HG03103 (cell line): ENCODE data around the gene MMP11.

ENCODE experiments used
- ATAC-seq: cut with Tn5 transposase; IDR thresholded peaks from one replicate; pipeline ENCODE4 v1.9.1; 2021; ENCODE audit warnings: low read depth; ENCODE audit not compliant: unreplicated experiment

The MMP11 gene

GRCh38 chr22:23800297-23801237, 27.9 kb downstream of the MMP11 start:
- ATAC-seq = no peak

DNA sequence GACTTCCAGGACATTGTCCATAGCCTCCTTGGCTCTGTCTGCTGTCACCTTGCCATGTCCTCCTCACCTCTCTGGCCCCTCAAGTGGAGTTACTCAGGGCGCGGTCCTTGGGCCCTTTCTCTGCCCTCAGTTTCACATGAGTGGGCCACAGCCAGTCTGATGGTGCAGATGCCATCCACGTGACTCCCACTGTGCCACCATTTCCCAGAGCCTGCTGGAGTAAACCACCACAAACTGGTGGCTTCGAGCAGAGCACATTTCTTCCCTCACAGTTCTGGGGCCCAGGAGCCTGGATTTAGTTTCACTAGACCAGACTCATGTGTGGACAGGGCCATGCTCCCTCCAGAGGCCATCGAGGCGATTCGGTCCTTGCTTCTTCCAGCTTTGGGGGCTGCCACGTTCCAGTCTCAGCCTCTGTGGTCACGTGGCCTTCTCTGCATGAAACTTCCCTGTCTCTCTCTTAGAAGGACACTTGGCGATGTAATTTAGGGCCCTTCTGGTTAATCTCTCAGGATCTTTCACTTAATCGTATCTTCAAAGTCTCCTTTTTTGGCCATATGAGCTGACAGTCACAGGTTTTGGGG, 28.7 kb downstream of the MMP11 start:
- no peak for ATAC-seq

DNA sequence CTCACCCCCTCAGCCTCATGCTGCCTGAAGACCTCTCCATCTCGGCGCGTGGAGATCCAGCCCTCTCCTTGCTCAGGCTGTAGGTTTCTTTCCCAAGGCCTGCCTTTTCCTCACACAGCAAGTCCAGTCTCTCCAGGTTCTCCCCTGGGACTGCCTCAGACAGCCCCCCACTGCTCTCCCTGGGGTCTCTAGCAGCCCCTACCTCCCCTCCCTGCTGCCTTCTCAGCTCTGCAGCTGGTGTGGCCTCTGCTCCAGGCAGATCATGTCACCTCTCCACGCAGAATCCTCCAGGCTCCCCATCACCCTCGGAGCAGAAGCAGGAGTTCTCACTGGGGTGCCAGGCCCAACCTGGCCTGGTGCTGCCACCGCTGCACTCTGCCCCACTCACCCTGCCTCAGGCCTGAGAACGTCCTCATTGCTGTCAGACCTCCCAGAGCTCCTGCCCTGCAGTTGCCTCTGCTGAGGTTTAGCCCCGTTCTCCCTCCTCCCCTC, 29.3 kb downstream of the MMP11 start:
- ATAC-seq = no peak

GRCh38 chr22:23803001-23803819, 30.6 kb downstream of the MMP11 start:
- ATAC-seq = no peak

DNA sequence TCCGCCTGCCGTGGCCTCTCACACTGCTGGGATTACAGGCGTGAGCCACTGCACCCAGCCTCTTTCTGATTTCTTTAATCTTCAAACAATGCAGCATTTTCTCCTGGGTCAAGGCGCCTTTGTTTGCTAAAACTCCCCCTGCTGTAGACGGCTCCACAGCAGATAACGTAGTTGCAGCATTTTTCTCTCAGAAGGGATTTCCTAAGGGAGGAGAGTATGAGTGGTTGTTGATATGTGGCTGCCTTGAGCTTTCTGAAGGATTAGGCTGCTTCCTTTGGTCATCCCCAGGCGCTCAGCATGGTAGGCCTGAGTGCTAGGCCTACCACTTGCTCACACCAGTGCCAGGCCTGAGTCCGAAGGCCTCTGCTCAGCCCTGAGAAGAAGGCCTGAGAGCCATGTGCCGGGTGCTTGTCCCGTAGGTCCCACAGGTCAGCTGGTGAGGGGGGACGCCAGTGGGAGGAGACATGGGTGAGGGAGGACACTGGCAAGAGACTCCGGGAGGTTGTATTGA, 32.2 kb downstream of the MMP11 start:
- no peak for ATAC-seq

DNA sequence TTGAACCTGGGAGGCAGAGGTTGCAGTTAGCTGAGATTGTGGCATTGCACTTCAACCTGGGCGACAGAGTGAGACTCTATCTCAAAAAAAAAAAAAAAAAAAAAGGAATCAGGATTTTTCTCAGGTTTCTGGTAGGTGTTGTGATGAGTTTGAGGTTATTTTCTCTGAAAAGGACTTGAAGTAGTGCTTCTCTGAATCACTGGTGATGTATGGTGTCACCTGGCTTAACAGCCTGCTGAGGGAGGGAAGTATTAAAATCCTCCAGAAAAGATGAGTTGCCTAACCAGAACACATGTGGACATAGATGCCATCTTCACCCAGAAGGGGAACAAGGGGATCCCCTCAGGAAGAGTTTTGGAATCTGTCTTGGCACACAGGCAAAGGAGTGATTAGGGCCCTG, 34.2 kb downstream of the MMP11 start:
- no peak for ATAC-seq

GRCh38 chr22:23812378-23812777, 39.7 kb downstream of the MMP11 start:
- ATAC-seq = no peak

DNA sequence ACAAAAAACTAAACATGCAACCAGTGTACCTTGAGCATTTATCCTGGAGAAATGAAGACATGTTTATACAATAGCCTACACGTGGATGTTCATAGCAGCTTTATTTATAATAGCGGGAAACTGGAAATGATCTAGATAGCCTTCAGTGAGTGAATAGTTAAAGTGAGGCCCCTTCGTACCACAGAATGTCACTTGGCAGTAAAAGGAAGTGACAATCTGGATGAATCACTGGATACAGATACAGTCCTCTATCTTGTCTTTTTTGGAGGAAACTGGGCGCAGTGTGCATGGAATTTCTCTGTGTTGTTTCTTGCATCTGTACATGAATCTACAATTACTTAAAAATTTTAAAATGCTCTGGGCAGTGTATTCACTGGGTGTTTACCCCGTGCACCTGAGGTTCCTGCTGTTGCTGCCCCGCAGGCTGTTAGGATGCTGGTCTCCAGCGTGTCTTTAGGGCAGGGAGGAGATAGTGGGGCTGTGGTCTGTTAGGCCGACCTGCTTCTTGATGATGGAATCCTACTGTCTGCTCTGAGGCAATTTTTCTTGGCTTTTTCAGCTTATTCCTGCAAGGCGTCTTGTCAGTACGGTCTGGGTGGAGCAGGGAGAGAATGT, 43.0 kb downstream of the MMP11 start:
- ATAC-seq = no peak

- no peak for ATAC-seq
Measured at GRCh38 chr22:23816156-23816976, 43.7 kb downstream of the MMP11 start.

- ATAC-seq = no peak
Measured at GRCh38 chr22:23817146-23817545, 44.5 kb downstream of the MMP11 start.

- no peak for ATAC-seq
Measured at GRCh38 chr22:23818541-23818940, 45.9 kb downstream of the MMP11 start.

GRCh38 chr22:23820748-23821211, 48.1 kb downstream of the MMP11 start:
- ATAC-seq = no peak

DNA sequence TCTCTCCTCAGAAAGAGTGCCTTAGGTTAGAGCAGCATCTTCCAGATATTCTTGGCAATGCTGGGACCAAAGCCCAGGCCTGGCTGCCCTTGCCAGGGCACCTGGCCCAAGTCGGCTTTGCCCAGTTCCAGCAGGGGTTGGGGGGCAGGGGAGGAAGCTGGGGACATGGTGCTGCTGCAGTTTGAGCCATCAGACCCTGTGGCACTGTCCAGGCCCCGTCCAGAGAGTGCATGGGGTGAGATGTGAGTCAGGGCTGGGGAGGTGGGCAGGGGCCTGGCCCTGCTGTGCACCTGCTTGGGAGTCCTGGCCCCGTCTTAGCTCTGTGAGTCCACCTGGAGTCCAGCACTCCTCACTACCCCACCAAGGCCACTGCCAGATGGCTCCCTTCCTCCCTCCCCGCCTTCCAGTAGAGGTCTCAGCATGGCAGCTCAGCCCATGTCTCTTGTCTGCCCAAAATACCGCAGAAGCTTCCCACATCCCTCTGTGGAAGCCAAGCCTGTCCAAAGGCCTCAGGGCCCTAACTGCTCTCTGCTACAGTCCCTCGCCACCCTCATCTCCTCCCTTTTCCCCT, 49.5 kb downstream of the MMP11 start:
- no peak for ATAC-seq

DNA sequence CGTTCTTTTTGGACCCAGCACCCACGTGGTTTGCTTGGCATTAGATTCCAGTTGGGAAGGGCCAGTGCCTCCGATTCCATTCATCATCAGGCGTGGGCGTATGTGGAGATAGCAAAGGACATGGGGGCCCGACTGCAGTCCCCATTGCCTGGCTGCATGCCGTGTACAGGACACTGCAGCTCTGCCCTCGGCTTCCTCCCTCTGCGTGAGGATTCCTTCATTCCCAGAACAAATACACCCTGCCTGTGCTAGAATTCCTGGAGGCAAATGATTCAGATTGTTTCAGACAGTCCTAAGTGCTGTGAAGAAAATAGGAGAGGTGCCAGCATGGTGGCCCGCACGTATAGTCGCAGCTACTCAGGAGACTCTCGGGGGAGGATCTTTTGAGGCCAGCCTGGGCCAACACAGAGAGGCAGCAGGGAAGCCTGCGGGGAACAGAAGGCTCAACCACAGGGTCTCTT, 50.7 kb downstream of the MMP11 start:
- no peak for ATAC-seq

DNA sequence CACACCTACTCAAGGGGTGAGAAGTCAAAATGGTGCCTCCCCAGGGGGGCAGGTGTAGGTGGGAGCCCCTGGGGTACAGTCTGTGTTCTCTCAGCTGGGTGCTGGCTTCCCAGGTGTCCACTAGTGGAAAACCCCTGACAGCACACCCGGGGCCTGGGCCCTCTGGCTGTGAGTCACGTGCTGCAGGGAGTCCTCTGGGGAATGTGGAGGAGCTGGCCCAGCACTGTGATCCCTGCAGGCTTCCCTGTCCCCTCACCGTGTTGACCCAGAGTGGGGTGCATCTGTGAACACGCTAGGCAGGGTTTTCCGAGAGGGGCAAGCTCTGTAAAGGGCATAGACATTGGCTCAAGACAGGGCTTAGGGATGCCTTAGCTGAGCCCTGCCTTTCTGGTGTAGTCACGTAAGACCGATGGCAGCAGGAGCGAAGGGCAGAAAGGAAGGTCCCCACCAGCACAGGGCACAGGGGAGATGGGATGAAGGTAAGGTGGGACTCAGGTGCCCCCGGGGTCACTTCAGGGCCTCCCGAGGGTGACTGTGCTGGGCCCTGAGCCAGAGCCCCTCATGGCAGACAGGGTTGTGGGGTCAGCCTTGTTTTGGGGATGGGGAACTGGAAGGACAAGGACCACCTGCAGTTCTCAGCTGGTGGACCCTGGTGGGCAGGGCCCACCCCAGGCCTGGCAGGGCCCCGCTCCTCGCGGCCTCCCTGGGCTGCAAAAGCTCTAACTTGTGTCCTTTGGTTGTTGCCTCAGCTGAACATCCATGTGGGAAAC, 52.0 kb downstream of the MMP11 start:
- ATAC-seq = no peak

DNA sequence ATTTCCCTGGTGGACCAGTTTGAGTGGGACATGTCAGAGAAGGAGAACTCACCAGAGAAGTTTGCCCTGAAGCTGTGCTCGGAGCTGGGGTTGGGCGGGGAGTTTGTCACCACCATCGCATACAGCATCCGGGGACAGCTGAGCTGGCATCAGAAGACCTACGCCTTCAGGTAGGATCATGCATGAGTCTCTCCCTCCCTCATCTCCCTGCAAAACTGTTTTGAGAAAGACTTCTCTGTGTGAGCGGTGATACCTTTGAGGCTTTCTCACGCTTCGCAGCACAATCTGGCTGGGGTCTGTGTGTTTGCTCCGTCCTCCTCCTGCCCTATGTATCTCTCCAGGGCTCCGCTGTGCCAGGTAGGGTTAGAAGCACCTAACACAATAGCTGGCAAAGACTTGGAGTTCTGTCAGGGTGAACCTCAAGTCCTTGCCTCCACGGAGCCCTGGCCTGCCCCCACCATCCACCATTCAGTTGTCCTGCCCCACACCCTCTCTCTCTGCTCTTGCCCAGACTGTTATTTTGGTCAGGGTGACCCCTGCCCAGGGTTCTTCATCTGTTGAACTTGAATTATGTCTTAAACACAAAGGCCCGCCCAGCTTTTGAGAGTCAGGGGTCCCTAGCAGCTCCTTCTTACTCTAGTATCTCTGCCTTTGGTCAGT, 52.7 kb downstream of the MMP11 start:
- ATAC-seq = no peak

DNA sequence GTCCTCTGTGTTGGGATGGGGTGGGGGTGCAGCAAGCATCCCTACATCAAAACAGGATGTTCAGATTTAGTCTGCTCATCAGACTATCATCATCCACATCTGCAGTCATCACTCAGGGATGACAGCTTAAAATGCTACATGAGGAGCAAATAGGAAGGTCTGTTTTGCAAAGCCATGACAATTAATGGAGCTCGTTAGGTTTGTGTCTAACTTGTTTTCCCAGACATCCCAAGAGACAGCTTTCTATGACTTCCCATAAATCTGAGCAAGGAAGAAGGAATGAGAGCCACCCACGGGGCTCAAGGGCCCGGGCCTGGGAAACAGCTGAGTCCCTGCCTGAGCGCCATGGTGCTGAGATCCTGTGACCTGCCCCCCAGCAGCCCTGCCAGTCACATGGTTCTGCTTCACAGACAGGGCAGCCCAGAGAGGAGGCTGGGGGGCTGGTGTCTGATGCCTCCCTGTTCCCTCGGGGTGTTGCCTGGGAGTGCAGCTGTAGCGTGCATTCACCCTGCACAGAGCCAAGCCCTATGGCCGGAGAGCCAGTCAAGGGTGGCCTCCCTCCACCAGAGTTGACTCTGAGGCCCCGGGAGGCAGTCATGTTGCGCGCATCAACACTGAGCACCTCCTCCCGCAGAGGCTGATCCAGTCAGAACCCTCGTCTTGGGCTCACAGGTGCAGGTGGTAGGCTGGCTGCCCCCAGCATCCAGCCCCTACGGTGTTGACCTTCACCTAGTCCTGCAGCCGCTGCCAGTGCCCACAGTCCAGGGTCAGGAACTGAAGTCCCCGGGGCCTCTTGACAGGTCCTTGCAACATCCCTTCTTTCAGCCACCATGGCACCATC, 54.1 kb downstream of the MMP11 start:
- ATAC-seq = no peak
